WTC11 (cell line): ENCODE data around the gene SPOCK1. TPM values are rescaled to one million over a fixed set of nuclear protein-coding genes. Genes with fewer than 3 reads are reported as not detected.

Source experiments
- ATAC-seq: fragments of 200-7000 bp; cut with Tn5 transposase; 2 replicates; pipeline ENCODE4 v1.10.0; 2021; ENCODE audit warnings: mild to moderate bottlenecking, moderate library complexity
- CTCF ChIA-PET: fragments of 300-600 bp; sonication (Branson Sonifier 250); formaldehyde crosslinking; loops from one replicate; lab custom pipeline; 2021; ENCODE audit warnings: antibody characterized with exemption; lab: Charles Lee
- POLR2A ChIA-PET: fragments of 350-600 bp; sonication (Branson Sonifier 250); formaldehyde crosslinking; loops from one replicate; lab custom pipeline; 2021; ENCODE audit warnings: antibody characterized with exemption; lab: Charles Lee
- DNase-seq: peaks from one replicate; pipeline ENCODE4 v3.0.0; 2021; ENCODE audit warnings: low spot score
- H3K27ac Mint-ChIP-seq: 2 replicates; pipeline ENCODE4 v1.8.0; 2021; ENCODE audit warnings: mixed read lengths
- H3K27me3 Mint-ChIP-seq: 2 replicates; pipeline ENCODE4 v1.8.0; 2021; ENCODE audit warnings: low read depth, mild to moderate bottlenecking, moderate library complexity, mixed read lengths
- H3K36me3 Mint-ChIP-seq: 2 replicates; pipeline ENCODE4 v1.8.0; 2021; ENCODE audit warnings: mixed read lengths
- H3K4me1 Mint-ChIP-seq: 2 replicates; pipeline ENCODE4 v1.8.0; 2022; ENCODE audit warnings: mixed read lengths
- H3K4me3 Mint-ChIP-seq: 2 replicates; pipeline ENCODE4 v1.8.0; 2021; ENCODE audit warnings: mild to moderate bottlenecking, moderate library complexity, mixed read lengths
- H3K9me3 Mint-ChIP-seq: 2 replicates; pipeline ENCODE4 v1.8.0; 2021; ENCODE audit warnings: mixed read lengths
- CBFB ChIP-seq: sonication (generic); formaldehyde crosslinking; IDR thresholded peaks from 2 replicates; pipeline ENCODE4 v1.8.1; 2022; ENCODE audit warnings: mild to moderate bottlenecking, low read depth, missing genetic modification reagents
- ETV6 ChIP-seq: sonication (generic); formaldehyde crosslinking; IDR thresholded peaks from 2 replicates; pipeline ENCODE4 v1.8.1; 2022; ENCODE audit warnings: mild to moderate bottlenecking, missing genetic modification reagents
- FOXK1 ChIP-seq: sonication (generic); formaldehyde crosslinking; IDR thresholded peaks from 2 replicates; pipeline ENCODE4 v1.8.0; 2022; ENCODE audit warnings: mild to moderate bottlenecking, moderate library complexity, missing genetic modification reagents
- HMGXB4 ChIP-seq: sonication (generic); formaldehyde crosslinking; IDR thresholded peaks from 2 replicates; pipeline ENCODE4 v1.8.1; 2023; ENCODE audit warnings: mild to moderate bottlenecking, moderate library complexity, missing genetic modification reagents
- JAZF1 ChIP-seq: fragments of 250-450 bp; sonication (Bioruptor Pico); IDR thresholded peaks from 2 replicates; pipeline ENCODE4 v1.9.0; 2021; ENCODE audit warnings: moderate library complexity, mild to moderate bottlenecking, inconsistent platforms
- JUN ChIP-seq: sonication (generic); formaldehyde crosslinking; IDR thresholded peaks from 2 replicates; pipeline ENCODE4 v1.8.0; 2023; ENCODE audit warnings: mild to moderate bottlenecking, missing genetic modification reagents
- MYBL2 ChIP-seq: sonication (generic); formaldehyde crosslinking; IDR thresholded peaks from 2 replicates; pipeline ENCODE4 v1.8.1; 2023; ENCODE audit warnings: mild to moderate bottlenecking, moderate library complexity, missing genetic modification reagents
- NFYB ChIP-seq: sonication (generic); formaldehyde crosslinking; conservative IDR thresholded peaks from 2 replicates; pipeline ENCODE4 v1.8.0; 2022; ENCODE audit warnings: low read depth, missing genetic modification reagents
- NR2C2 ChIP-seq: sonication (generic); formaldehyde crosslinking; IDR thresholded peaks from 2 replicates; pipeline ENCODE4 v1.8.0; 2022; ENCODE audit warnings: mild to moderate bottlenecking, missing genetic modification reagents
- NR3C1 ChIP-seq: sonication (generic); formaldehyde crosslinking; conservative IDR thresholded peaks from 2 replicates; pipeline ENCODE4 v1.8.1; 2023; ENCODE audit warnings: low read depth, mild to moderate bottlenecking, missing genetic modification reagents
- PRDM15 ChIP-seq: sonication (generic); formaldehyde crosslinking; IDR thresholded peaks from 2 replicates; pipeline ENCODE4 v1.8.0; 2022; ENCODE audit warnings: missing genetic modification reagents
- PREB ChIP-seq: sonication (generic); formaldehyde crosslinking; IDR thresholded peaks from 2 replicates; pipeline ENCODE4 v1.8.1; 2022; ENCODE audit warnings: mild to moderate bottlenecking, missing genetic modification reagents, moderate library complexity, borderline replicate concordance
- RELA ChIP-seq: sonication (generic); formaldehyde crosslinking; IDR thresholded peaks from 2 replicates; pipeline ENCODE4 v1.8.1; 2022; ENCODE audit warnings: missing genetic modification reagents, mild to moderate bottlenecking, borderline replicate concordance
- TP53 ChIP-seq: sonication (generic); formaldehyde crosslinking; IDR thresholded peaks from 2 replicates; pipeline ENCODE4 v1.8.1; 2023; ENCODE audit warnings: mild to moderate bottlenecking, missing genetic modification reagents
- USF1 ChIP-seq: sonication (generic); formaldehyde crosslinking; IDR thresholded peaks from 2 replicates; pipeline ENCODE4 v1.8.0; 2022; ENCODE audit warnings: mild to moderate bottlenecking, missing genetic modification reagents
- ZNF317 ChIP-seq: sonication (generic); formaldehyde crosslinking; IDR thresholded peaks from 2 replicates; pipeline ENCODE4 v1.8.1; 2023; ENCODE audit warnings: low read depth, mild to moderate bottlenecking, moderate library complexity, missing genetic modification reagents, borderline replicate concordance
- ZNF416 ChIP-seq: fragments of 250-450 bp; sonication (Bioruptor Pico); IDR thresholded peaks from 2 replicates; pipeline ENCODE4 v1.9.0; 2021; ENCODE audit warnings: mild to moderate bottlenecking, inconsistent platforms
- ZNF671 ChIP-seq: fragments of 250-450 bp; sonication (Bioruptor Pico); IDR thresholded peaks from 2 replicates; pipeline ENCODE4 v1.8.0; 2021; ENCODE audit warnings: mild to moderate bottlenecking
- total RNA-seq: library from RNA; stranded (reverse); gene quantifications from 3 replicates; pipeline ENCODE4 v1.2.3, GENCODE V29; 2021
- TF ChIP-seq, protein P1 (sequence below): sonication (generic); formaldehyde crosslinking; IDR thresholded peaks from 2 replicates; pipeline ENCODE4 v1.8.1; 2022; ENCODE audit warnings: low read depth, mild to moderate bottlenecking, moderate library complexity, missing genetic modification reagents, borderline replicate concordance
- TF ChIP-seq, protein P2 (sequence below): sonication (generic); formaldehyde crosslinking; IDR thresholded peaks from 2 replicates; pipeline ENCODE4 v1.8.0; 2023; ENCODE audit warnings: missing genetic modification reagents
- TF ChIP-seq, protein P3 (sequence below): sonication (generic); formaldehyde crosslinking; IDR thresholded peaks from 2 replicates; pipeline ENCODE4 v1.8.1; 2023; ENCODE audit warnings: mild to moderate bottlenecking, missing genetic modification reagents, moderate library complexity
- TF ChIP-seq, protein P4 (sequence below): fragments of 250-450 bp; sonication (Bioruptor Pico); IDR thresholded peaks from 2 replicates; pipeline ENCODE4 v1.9.0; 2021; ENCODE audit warnings: moderate library complexity, mild to moderate bottlenecking, inconsistent platforms, borderline replicate concordance

SPOCK1 gene
- total RNA-seq, 1 experiment from 2014 or later = 15.2 TPM

- Mint-ChIP-seq H3K4me1 (peaks cover 30% of the 10 kb centered on the region), H3K27ac (no peak overlapping the region), H3K9me3 (no peaks in the 10 kb centered on the region), H3K27me3 (no peaks in the 10 kb centered on the region; the same call in none of the 2 replicates), H3K36me3 (no peaks in the 10 kb centered on the region), H3K4me3 (no peak overlapping the region)
- no peak for ATAC-seq
- TF ChIP-seq PREB = no peak
- TF ChIP-seq ETV6 (CRISPR knock-in tag) = no peak
- no peak for TF ChIP-seq CBFB
- no peak for TF ChIP-seq MYBL2 (CRISPR knock-in tag)
- no peak for TF ChIP-seq NR2C2 (CRISPR knock-in tag)
- TF ChIP-seq NR3C1 (CRISPR knock-in tag) = no peak
- TF ChIP-seq JAZF1 (CRISPR knock-in tag) = no peak
- TF ChIP-seq, protein P1, sequence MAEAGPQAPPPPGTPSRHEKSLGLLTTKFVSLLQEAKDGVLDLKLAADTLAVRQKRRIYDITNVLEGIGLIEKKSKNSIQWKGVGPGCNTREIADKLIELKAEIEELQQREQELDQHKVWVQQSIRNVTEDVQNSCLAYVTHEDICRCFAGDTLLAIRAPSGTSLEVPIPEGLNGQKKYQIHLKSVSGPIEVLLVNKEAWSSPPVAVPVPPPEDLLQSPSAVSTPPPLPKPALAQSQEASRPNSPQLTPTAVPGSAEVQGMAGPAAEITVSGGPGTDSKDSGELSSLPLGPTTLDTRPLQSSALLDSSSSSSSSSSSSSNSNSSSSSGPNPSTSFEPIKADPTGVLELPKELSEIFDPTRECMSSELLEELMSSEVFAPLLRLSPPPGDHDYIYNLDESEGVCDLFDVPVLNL (CRISPR knock-in tag) = no peak
- TF ChIP-seq, protein P2, sequence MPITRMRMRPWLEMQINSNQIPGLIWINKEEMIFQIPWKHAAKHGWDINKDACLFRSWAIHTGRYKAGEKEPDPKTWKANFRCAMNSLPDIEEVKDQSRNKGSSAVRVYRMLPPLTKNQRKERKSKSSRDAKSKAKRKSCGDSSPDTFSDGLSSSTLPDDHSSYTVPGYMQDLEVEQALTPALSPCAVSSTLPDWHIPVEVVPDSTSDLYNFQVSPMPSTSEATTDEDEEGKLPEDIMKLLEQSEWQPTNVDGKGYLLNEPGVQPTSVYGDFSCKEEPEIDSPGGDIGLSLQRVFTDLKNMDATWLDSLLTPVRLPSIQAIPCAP (CRISPR knock-in tag) = no peak
- TF ChIP-seq ZNF416 (CRISPR knock-in tag) = no peak
- ChIA-PET POLR2A (no interaction called here), CTCF (interaction anchor here (0.9 kb wide), 1 partner anchor 72 kb away, joined by 3 read pairs; no protein-coding TSS in a partner anchor)
- no peak for DNase-seq
Observed at GRCh38 chr5:137147346-137147745, 351.8 kb downstream of the SPOCK1 start.

DNA sequence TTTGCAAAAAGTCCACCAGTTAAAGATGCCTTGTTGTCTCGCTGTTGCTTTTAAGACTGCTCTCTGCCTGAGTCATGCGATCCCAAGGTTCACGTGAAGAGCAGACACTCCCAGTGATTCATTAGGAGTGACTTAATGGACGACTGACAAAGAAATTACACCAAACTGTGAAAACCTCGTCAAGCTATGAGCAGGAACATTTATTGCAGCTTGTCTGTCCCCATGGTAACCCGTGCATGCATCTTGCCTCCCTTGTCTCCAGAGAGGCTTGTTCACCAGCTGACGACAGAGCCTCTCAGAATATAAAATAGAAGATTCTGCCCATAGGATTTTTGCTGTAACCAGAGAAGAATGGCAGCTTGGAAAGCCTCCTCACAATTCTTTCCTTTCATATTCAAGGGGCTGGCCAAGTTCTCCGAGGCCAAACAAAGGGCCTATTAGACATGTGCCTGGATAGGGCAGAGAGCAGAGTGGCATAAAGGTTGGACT, 352.7 kb downstream of the SPOCK1 start:
- ATAC-seq (no peak; the same call in 1 of the 2 replicates), DNase-seq (no peak)
- Mint-ChIP-seq H3K4me3 (no peak overlapping the region), H3K27me3 (no peaks in the 10 kb centered on the region; the same call in 1 of the 2 replicates), H3K36me3 (no peaks in the 10 kb centered on the region), H3K9me3 (no peaks in the 10 kb centered on the region), H3K27ac (no peak overlapping the region), H3K4me1 (peaks cover 30% of the 10 kb centered on the region)
- ChIA-PET POLR2A (no interaction called here), CTCF (no interaction called here)
- TF ChIP-seq RELA (CRISPR knock-in tag) (no peak), FOXK1 (no peak), USF1 (CRISPR knock-in tag) (no peak)

- Mint-ChIP-seq H3K36me3 (no peaks in the 10 kb centered on the region), H3K27me3 (no peaks in the 10 kb centered on the region; the same call in 1 of the 2 replicates), H3K4me3 (no peak overlapping the region), H3K9me3 (no peaks in the 10 kb centered on the region), H3K27ac (no peak overlapping the region), H3K4me1 (peaks cover 30% of the 10 kb centered on the region)
- no peak for DNase-seq
- ATAC-seq = no peak
- CTCF ChIA-PET = no interaction called here
- POLR2A ChIA-PET = no interaction called here
- TF ChIP-seq JUN (CRISPR knock-in tag) = no peak
- no peak for TF ChIP-seq ZNF671 (CRISPR knock-in tag)
- no peak for TF ChIP-seq CBFB
- TF ChIP-seq PRDM15 (CRISPR knock-in tag) = no peak
- no peak for TF ChIP-seq TP53 (CRISPR knock-in tag)
- TF ChIP-seq RELA (CRISPR knock-in tag) = no peak
- TF ChIP-seq, protein P3, sequence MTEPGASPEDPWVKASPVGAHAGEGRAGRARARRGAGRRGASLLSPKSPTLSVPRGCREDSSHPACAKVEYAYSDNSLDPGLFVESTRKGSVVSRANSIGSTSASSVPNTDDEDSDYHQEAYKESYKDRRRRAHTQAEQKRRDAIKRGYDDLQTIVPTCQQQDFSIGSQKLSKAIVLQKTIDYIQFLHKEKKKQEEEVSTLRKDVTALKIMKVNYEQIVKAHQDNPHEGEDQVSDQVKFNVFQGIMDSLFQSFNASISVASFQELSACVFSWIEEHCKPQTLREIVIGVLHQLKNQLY = no peak
- TF ChIP-seq, protein P4, sequence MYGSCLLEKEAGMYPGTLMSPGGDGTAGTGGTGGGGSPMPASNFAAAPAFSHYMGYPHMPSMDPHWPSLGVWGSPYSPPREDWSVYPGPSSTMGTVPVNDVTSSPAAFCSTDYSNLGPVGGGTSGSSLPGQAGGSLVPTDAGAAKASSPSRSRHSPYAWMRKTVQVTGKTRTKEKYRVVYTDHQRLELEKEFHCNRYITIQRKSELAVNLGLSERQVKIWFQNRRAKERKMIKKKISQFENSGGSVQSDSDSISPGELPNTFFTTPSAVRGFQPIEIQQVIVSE (CRISPR knock-in tag) = no peak
- TF ChIP-seq ZNF317 (CRISPR knock-in tag) = no peak
- no peak for TF ChIP-seq HMGXB4 (CRISPR knock-in tag)
- TF ChIP-seq MYBL2 (CRISPR knock-in tag) = no peak
- TF ChIP-seq NFYB (CRISPR knock-in tag) = no peak
Observed at GRCh38 chr5:137145721-137146120, 353.4 kb downstream of the SPOCK1 start.
